Breast epithelium (tissue), 3 donors: Measurements from ENCODE around the gene GDPD5.

Experiments
- POLR2A ChIP-seq: fragments of 450-650 bp; IDR thresholded peaks from one replicate; pipeline ENCODE4 v1.6.1; 2016; ENCODE audit warnings: antibody characterized with exemption, mild to moderate bottlenecking, moderate library complexity
- POLR2AphosphoS5 ChIP-seq, 3 donors: sonication (generic); formaldehyde crosslinking; IDR thresholded peaks; one replicate each; pipeline ENCODE4 v1.6.1; 2017; ENCODE audit warnings: antibody characterized with exemption in 3 of 3

DNA sequence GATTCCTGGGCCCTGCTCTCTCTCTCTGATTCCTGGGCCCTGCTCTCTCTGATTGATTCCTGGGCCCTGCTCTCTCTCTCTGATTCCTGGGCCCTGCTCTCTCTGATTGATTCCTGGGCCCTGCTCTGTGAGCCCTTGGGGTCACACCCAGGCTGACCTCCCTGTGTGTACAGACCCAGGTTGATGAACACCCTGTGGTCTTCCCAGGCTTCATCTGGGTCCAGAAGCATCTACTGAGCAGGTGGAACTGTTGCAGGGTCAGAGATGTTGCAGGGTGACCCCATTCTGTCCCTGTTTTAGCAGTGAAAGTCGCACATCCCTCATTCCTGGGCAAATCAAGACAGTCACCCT, 16.3 kb upstream of the GDPD5 start:
- TF ChIP-seq POLR2A: no peak
- TF ChIP-seq POLR2AphosphoS5 (IDR thresholded peaks at IDR 0.05): no peak
